Keratinocyte (primary cell): ENCODE measurements around the gene GTF2A1L.

Experiments
- CTCF ChIP-seq, 3 experiments: IDR thresholded peaks in 1 of 3; conservative IDR thresholded peaks in 1 of 3; optimal IDR thresholded peaks in 1 of 3; 2 replicates in 2 of 3; 3 replicates in 1 of 3; pipeline versions ENCODE3 to v1.5.1; 2011; ENCODE audit warnings: low read length in 3 of 3, mild to moderate bottlenecking in 3 of 3, moderate library complexity in 2 of 3, control low read depth in 1 of 3, inconsistent platforms in 1 of 3; ENCODE audit not compliant: insufficient read depth in 2 of 3; ENCODE audit errors: extremely low read depth in 1 of 3
- EZH2 ChIP-seq: IDR thresholded peaks from one replicate; pipeline ENCODE4 v1.6.1; 2012; ENCODE audit warnings: inconsistent platforms, mild to moderate bottlenecking, low read length, moderate library complexity

GRCh38 chr2:48589170-48589767 is 28.4 kb upstream of the GTF2A1L start:
- TF ChIP-seq CTCF (optimal IDR thresholded peaks at IDR 0.05 in 1 of 3, IDR thresholded peaks at IDR 0.05 in 1 of 3, conservative IDR thresholded peaks at IDR 0.05 in 1 of 3; ENCODE audit: extremely low read depth in 1 of 3, insufficient read depth in 2 of 3, low read length in 3 of 3): peak; percentile 48 to 69 (median 63)
- no peak for TF ChIP-seq EZH2
